GM19035 (cell line): Measurements from ENCODE around the gene MMS22L.
"Not testable (repeated sequence)": the region's sequence is repeated elsewhere in the genome, so short reads cannot be mapped to it uniquely, and the experiment has no call there.

Experiments used
- ATAC-seq: cut with Tn5 transposase; IDR thresholded peaks from one replicate; pipeline ENCODE4 v1.9.1; 2021; ENCODE audit not compliant: unreplicated experiment

MMS22L gene

DNA sequence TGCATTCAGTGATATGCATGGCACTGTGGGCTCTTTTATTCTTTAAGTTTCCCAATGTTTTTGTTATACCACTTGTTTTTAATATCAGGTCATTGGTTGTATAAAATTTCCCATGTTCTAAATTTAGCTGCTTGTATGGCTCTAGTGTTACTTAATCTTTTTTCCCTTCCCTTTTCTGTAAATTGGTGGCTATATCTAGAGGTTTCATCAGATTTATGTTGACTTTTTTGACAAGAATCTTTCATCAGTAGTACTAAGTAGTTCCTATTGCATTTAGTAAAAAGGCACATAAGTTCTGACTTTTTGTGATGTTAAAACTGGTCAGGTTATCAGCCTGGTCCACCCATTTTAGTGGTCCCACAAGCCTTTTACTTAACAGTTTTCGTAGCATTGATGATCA is 51.1 kb downstream of the MMS22L start:
- ATAC-seq: no peak

DNA sequence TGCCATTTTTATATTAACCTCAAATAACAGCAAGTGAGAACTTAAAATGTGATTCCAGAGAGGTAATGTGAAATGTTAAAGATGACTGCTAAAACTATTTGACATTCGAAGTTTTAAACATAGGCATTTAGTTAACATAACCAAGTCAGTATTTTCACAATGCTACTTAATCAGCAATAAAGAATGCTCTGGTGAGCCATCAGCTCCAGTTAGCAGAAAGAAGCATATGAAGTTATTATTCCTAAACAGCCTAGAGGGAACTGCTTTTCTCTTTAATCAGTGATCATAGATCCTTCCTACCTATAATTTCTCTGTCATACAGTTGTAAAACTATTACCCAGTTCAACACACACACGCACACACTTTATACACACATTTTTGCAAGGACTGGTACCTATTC is 60.1 kb downstream of the MMS22L start:
- ATAC-seq: no peak

DNA sequence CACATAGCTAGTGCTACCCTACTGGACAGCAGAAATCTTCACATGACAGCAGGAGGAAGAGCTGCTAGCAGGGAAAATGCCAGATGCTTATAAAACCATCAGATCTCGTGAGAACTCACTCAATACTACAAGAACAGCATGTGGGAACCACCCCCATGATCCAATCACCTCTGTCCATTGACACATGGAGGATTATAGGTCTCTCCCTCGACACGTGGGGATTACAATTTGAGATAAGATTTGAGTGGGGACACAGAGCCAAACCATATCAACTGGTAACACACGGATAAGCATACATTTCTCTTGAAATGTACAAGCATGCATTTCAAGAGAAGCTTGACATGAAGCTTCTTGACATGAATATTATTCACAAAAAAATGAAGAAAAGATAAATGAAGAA is 64.1 kb downstream of the MMS22L start:
- no peak for ATAC-seq

DNA sequence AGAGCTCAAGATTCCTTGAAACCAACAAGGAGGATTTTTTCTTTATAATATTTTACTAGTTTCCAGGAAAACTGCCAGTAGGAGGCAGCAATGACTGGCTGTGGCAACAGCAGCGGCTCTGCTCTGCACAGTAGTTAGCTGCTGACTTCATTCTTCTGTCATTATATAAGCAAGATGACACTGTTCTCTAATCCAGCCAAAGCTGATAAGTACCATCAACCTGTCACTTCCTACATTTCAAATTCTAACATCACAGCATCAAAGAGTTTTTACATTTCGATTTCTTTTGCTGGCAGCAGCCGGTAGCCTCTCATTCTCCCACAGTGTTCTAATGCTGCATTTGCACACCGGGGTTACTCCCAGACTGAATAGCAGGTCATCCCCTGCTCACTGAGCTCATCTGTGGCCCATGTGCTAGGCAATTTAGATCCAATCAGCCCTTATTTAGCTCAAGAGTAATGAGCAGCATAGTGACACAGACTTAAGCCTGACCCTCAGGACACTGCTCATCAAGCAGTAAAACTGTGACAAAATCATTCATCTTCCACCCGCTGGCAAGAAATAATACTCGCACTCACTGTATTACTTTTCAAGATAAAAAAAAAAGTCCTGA is 67.8 kb downstream of the MMS22L start:
- no peak for ATAC-seq

DNA sequence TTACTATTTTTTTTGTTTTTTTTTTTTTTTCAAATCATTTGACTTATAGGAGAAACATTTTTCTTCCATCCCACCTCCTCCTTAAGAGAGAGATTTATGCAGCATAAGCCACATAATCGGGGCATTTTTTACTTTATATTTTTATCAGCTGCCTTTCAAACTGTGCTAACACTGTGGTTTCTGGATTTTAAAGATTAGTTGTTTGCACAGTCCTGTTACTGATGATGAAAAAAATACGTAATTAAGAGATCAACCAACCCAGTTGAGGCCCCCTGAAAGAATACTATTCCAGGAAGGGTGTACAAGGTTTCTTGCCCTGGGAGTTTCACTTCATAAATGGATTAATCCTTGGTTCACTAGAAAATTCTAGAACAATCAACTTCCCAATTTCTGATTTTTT is 68.3 kb downstream of the MMS22L start:
- no peak for ATAC-seq

DNA sequence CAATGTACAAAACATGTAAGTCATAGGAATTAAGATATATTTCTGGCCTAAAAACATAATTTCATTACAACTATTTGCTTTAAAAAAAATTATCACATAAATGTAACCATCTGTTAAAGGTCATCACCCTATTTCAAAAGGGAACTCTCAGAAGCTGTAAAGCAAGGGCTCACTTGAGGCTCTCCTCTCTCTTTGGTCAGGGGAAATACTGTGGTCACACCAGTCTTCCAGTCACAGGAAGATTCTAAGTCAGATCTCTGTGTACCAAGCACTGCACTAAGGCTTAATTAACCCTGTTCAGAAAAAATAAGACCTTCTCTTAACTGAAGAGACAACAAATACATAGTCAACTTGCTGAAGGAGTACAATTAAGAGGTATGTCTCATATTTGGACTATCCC is 75.6 kb downstream of the MMS22L start:
- ATAC-seq: no peak

DNA sequence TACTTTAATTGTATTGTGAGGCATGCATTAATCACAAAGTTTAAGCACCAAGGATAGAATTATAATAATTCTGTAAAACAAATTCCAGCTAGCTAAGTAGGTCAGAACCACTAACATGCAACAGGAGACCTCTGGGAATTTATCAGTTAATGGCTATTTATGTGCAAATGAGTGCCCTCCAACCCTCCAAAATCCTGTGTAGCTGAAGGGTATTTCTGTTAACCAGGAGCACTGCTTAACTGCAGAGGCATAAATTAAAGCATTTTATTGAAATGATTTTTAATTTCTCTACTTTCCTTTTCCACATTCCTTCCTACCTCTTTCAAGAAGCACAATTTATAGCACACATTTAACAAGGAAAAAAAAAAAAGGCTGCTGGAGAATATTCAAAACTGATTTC is 77.0 kb downstream of the MMS22L start:
- ATAC-seq: no peak

DNA sequence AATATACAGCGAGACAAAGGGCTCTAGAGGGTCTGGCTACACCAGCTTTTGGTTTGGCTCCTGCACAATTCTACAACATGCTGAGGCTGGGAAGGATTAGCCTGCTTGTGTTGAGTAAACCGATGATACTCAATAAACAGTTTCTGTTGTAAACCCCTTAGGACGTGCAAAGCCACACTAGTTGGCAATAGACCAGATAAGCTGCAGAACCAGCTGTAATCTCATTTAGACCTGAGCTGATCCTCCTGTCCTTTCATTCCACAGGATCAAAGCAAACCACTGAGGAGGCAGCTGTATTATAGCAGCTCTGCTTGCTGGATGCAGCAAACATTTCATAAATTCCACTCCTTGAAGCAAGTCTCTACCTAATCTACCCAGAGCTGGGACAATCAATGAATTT is 79.7 kb downstream of the MMS22L start:
- ATAC-seq: no peak

DNA sequence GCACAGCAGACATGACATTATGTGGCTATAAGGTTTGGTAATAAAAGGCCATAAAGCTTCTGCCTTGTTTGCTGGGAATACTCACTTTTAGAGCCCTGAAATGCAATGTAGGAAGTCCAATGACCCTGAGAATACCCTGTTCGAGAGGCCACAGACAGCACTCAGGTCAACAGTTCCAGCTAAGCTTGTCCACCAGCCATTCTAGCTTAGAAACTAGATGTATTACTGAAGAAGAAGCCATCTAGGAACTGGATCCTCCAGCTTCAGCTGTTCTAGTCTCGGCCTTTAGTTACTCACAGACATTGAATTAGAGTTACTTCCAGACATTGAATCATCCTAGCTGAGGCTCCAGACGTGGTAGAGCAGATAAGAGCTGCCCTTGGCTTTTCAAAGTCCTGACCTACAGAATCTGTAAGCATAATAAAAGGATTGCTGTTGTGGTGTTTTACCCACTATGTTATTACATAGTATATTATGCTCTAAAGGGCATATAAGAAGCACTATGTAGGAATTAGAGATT is 84.9 kb downstream of the MMS22L start:
- no peak for ATAC-seq

DNA sequence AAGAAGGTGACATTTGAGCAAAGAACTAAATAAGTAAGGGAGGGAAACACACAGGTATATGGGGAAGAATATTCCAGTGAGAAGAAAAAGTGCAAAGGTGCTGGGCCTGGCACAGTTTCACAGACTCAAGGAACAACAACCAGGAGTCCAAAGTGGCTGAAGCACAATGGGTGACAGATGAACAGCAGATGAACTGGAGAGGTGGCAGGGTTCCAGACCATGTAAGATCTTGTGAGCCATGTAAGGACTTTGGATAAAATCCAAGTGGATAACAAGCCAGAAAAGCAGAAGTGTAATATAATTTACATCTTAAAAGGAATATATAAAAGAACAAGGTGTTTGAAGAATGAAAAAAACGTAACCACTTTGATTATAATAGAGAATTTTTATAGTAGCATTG is 87.9 kb downstream of the MMS22L start:
- ATAC-seq: no peak

DNA sequence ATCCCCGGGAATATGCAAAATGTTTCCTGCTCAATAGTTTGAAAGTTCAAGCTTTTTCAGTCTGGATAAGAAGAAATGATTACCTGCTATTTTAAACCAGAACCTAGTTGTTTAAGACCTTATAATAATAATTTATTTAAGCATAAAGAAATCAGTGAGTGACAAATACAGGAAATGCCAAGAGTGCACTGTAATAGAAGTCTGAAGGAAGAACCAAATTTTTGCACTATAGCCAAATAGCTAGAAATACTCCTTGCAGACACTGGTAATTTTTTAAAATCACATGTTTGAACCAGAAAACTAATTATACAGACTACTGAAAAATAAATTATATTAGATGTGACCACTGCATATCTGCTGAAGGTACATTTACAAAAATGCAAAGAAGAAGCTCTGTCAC is 93.2 kb downstream of the MMS22L start:
- ATAC-seq: no peak

DNA sequence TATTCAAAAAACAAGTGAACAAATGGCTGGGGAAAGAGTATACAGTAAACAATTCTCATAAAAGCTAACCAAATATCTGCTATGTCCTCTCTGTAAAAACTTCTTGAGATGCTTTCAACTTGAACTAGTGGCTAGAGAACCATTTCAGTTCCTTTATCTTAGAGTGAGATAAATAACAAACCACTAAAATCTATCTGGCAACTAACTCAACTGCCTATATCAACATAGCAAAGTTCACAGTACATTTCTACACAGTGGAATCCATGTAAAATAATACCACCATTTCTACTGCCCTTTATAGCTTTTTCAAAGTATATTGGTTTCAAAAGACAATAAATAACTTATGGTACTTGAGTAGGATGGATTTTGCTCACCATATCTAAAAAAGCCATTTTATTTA is 95.1 kb downstream of the MMS22L start:
- ATAC-seq: no peak

DNA sequence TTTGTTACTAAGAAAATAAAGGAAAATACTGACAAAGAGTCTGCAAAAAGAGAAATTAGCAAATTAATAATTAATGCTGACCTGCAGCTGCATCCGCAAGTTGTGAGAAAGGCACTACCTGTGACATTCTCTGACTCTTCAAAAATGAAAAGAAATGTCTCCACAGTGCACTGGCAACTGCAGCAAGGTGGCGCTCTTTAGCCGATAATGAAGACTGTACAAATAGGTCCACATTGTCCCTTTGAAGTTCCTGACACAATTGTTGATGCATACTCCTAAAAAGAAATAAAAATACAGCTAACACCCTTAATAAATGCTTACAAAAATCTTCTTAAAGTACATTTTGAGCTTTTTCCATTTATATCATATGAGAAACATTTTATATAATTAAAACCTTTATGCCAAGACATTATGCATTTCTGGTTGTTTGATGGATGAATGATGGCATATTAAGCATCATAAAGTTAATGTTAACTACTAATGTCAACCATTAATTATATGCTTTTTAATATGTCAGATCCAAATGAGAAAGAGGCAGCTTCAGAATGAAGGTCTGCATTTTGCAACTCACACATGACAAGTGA is 96.5 kb downstream of the MMS22L start:
- ATAC-seq: peak; percentile 94

DNA sequence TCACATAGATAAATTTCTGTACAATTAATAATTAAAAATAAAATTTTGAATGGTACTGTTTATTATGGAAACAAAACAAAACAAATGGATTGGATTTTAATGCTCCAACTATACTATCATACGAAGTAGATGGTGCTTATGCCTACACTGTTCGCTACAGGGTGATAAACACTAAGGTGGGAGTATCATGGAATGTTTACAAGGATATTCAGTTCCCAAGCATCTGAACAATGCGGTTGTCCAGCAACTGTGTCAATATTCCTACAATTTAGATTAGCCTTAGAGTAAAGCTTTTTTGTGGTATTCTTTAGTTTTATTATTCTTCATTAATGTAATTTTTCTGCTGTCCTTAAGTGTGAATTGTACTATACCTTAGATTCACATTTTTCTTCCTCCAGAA is 105.1 kb downstream of the MMS22L start:
- ATAC-seq: no peak

DNA sequence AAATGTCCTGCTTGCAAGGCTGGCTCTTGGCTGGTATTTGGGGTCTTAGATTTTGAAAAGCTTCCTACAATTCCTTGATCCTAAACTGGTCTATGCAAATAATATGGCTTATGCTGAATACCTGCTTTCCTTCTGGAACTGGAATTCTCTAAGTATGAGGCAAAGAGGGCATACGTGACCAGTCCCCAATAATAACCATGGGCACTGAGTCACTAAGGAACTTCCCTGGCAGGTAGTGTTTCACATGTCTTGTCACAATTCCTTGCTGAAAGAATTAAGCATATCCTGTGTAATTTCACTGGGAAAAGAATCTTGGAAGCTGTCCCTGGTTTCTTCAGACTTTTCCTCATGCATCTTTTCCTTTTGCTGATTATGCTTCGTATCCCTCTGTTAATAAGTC is 106.5 kb downstream of the MMS22L start:
- ATAC-seq: no peak

DNA sequence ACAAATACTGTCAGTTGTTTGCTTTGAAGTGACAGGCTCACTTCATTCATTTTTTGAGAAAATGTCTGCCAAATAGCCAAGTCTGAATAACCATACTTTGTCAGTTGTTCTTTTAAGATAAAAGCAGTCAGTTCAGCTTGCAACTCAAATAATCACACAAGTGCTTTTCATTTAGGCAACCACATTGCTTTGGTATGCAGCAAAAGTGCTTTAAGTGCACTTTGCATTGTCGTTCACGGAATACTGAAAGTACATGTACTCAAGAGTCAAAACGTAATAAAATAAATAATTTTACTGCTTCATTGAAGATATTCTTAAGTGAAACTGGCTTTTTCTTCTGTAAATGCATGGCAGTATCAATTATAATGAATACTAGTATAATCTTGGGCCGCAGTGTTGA is 107.2 kb downstream of the MMS22L start:
- no peak for ATAC-seq

DNA sequence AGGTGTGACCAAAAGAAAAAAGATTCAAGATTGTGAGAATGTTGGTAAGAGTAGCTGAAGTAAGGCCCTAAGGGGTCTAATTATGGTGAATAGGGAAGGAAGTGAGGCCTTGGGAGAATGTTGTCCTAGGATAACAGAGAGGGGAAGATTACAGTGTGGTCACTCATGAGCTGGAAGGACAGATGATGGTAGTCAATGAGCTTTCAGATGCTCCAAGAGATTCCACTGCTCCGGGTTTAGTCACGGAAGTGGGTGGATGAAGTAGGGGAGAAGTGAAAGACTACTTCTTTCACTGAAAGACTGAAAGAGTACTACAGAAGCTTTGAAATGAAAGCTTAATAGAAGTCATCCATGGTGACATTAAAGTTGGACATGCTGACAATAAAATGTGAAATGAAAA is 108.5 kb downstream of the MMS22L start:
- no peak for ATAC-seq

DNA sequence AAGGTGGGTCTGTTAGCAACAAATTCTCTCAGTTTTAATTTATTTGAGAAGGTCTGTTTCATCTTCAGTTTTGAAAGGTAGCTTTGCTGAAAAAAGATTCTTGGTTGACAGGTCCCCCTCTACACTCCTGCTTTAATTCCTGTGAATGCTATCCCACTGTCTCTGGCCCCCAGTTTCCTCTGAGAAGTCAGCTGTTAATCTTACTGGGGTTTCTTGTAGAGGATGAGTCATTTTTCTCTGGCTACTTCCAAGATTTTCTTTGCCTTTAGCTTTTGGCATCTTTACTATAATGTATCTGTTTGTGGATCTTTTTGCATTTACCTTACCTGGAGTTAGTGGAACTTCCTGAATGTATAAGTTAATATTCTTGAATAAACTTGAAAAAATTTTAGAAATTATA is 122.7 kb downstream of the MMS22L start:
- ATAC-seq: no peak

DNA sequence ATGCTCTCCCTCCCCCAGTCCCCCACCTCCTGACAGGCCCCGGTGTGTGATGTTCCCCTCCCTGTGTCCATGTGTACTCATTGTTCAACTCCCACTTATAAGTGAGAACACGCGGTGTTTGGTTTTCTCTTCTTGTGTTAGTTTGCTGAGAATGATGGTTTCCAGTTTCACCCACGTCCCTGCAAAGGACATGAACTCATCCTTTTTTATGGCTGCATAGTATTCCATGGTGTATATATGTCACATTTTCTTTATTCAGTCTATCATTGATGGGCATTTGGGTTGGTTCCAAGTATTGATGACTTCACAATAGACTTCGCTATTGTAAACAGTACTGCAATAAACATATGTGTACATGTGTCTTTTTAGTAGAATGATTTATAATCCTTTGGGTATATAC is 127.6 kb downstream of the MMS22L start:
- not testable (repeated sequence) for ATAC-seq

DNA sequence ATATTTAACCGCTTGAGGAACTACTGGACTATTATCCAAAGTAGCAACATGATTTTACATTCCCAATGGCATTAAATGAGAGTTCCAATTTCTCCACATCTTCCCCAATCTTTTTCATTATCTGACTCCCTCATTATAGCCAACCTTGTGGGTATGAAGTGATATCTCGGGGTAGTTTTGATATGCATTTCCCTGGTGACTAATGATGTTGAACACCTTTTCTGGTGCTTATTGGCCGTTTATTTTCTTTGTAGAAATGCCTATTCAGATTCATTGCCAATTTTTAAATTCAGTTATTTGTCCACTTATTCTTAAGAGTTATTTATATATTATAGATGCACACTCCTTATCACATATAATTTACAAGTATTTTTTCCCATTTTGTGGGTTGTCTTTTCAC is 129.0 kb downstream of the MMS22L start:
- no peak for ATAC-seq

DNA sequence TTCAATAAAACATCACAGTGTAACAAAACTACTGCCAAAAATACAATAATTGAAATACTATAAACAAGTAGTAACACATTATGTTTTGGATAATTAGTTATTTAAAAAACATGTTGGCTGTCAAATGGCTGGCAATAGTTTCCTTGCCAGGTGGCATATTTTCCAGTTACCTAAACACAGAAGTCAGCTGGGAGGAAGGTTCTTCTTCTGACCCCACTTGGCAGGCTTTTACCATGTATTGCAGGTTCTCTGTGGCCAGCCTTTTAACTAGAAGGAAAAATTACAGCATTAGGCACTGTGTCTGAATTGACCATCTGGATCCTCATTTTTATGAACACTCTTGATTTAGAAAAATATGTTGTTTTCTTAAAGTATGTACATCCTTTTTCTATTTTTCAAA is 131.4 kb downstream of the MMS22L start:
- ATAC-seq: no peak

DNA sequence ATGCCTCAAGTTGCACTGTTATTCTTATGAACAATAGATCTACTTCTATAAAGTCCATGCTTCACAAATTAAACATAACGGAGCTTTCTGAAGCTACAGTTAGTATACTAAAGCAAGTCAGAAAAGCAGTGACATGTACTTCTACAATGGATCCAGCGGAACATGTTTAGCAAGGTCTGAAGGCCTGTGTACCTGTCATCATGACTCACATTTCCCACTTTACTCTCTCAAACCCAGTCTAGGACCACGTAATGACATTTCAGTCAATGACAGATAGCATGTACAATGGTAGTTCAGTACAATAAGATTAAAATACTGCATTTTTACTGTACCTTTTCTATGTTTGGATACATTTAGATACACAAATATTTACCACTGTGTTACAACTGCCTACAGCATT is 132.1 kb downstream of the MMS22L start:
- ATAC-seq: no peak

DNA sequence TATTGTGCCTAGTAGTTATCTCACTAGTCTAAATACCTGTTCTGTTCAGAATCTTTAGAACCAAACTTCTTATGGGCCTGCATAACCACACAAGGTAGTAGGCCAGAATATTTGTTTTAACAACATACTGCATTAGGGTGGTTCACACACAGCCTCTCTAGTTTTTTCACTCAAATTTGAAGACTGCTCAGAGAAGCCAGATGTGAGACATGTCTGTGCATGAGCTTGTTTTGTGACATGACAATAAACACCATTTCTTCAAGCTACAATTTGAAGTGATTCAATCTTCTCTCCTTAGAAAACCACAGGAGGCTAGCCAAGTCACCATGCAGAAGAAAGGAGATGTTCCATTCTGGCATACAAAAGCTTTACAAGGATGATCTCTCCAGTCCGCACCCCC is 135.6 kb downstream of the MMS22L start:
- no peak for ATAC-seq
